AG04450 (cell line): ENCODE data around the gene GPR156. TPM values are rescaled to one million over a fixed set of nuclear protein-coding genes. Genes with fewer than 3 reads are reported as not detected.

Experiments
- CTCF ChIA-PET: fragments of 300-600, 350-600 bp; formaldehyde crosslinking; extraction: SDS; loops from one replicate; lab custom pipeline; 2022; ENCODE audit warnings: antibody characterized with exemption, inconsistent platforms; lab: Charles Lee
- POLR2A ChIA-PET: fragments of 350-600 bp; formaldehyde crosslinking; extraction: SDS; loops from one replicate; lab custom pipeline; 2021; ENCODE audit warnings: antibody characterized with exemption, inconsistent platforms; lab: Yijun Ruan, JAX
- DNase-seq: peaks from one replicate; pipeline ENCODE4 v3.0.0-alpha.2; 2011; ENCODE audit warnings: low read depth, low spot score
- H3K27ac ChIP-seq: one replicate; pipeline ENCODE4 v1.5.1; 2012; ENCODE audit warnings: low read depth, low read length, control low read depth
- H3K27me3 ChIP-seq: one replicate; pipeline ENCODE4 v1.6.0; 2012; ENCODE audit warnings: low read length; ENCODE audit not compliant: control insufficient read depth, insufficient read depth
- H3K4me3 ChIP-seq: 2 replicates; pipeline ENCODE4 v1.5.1; 2011; ENCODE audit warnings: mild to moderate bottlenecking, low read depth, low read length, control low read depth
- H3K9me3 ChIP-seq: 2 replicates; pipeline ENCODE4 v1.5.1; 2012; ENCODE audit warnings: low read length; ENCODE audit not compliant: control insufficient read depth, insufficient read depth
- polyA plus RNA-seq: library from polyadenylated mRNA; depleted of rRNA; stranded (reverse); fragments of >200 nt; gene quantifications from 2 replicates; pipeline ENCODE4 v1.2.3, GENCODE V29; 2011
- TF ChIP-seq, protein P1 (sequence below): IDR thresholded peaks from 2 replicates; pipeline ENCODE4 v1.5.1; 2011; ENCODE audit warnings: low read depth, low read length, control low read depth, inconsistent platforms

Gene GPR156
- polyA plus RNA-seq, 1 experiment = 0.22 TPM

DNA sequence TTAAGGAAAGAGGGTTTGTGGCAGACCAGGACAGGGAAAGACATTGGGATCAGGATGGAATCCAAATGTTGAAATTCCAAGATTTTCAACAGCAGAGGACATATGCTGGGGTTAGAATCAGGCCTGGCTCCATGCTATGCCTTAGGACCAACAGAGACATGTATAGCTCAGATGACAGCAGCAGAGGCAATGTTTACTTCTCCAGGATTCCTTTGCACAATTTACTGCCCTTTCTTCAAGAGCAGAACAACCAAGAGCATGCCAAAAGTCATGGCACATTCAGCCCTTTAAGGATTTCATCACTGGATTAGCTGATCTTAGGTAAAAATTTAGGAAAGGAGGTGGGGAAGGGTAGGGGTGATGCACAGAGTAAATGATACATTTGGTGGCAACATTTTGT is 121.2 kb downstream of the GPR156 start:
- H3K27ac ChIP-seq = no peak overlapping the region
- ChIA-PET POLR2A (interaction anchor here (0.7 kb wide), 1 partner anchor 68 kb away, joined by 3 read pairs; no protein-coding TSS in a partner anchor), CTCF (interaction anchor here (0.6 kb wide), 1 partner anchor 9 kb away, joined by 5 read pairs; no protein-coding TSS in a partner anchor)
- TF ChIP-seq, protein P1, sequence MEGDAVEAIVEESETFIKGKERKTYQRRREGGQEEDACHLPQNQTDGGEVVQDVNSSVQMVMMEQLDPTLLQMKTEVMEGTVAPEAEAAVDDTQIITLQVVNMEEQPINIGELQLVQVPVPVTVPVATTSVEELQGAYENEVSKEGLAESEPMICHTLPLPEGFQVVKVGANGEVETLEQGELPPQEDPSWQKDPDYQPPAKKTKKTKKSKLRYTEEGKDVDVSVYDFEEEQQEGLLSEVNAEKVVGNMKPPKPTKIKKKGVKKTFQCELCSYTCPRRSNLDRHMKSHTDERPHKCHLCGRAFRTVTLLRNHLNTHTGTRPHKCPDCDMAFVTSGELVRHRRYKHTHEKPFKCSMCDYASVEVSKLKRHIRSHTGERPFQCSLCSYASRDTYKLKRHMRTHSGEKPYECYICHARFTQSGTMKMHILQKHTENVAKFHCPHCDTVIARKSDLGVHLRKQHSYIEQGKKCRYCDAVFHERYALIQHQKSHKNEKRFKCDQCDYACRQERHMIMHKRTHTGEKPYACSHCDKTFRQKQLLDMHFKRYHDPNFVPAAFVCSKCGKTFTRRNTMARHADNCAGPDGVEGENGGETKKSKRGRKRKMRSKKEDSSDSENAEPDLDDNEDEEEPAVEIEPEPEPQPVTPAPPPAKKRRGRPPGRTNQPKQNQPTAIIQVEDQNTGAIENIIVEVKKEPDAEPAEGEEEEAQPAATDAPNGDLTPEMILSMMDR = no peak
- H3K4me3 ChIP-seq = no peak overlapping the region
- DNase-seq = no peak
- H3K27me3 ChIP-seq = no peaks in the 10 kb centered on the region
- H3K9me3 ChIP-seq = no peaks in the 10 kb centered on the region; the same call in 1 of the 2 replicates

DNA sequence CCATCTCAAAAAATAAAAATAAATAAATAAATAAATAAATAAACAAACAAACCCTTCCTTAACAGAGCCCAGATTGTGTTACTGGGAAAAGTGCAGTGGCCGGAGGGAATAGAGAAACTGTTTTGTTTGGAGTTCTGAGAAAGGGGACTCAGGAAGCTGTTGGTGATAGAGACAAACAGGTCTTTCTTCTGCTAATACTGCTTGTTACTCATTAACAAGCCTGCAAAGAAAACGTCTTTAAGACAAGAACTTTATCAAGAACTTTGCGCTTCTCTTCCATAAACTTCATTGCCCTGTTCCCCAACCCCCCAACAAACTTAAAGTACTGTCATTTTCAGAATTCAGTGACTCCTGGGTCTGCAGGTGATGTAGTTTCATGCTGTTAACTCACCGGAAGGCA is 122.0 kb downstream of the GPR156 start:
- POLR2A ChIA-PET = no interaction called here
- CTCF ChIA-PET = no interaction called here
- Histone ChIP-seq H3K27me3 (no peaks in the 10 kb centered on the region), H3K4me3 (no peak overlapping the region), H3K9me3 (no peaks in the 10 kb centered on the region; the same call in 1 of the 2 replicates), H3K27ac (no peak overlapping the region)
- no peak for DNase-seq
- TF ChIP-seq, protein P1 = no peak

DNA sequence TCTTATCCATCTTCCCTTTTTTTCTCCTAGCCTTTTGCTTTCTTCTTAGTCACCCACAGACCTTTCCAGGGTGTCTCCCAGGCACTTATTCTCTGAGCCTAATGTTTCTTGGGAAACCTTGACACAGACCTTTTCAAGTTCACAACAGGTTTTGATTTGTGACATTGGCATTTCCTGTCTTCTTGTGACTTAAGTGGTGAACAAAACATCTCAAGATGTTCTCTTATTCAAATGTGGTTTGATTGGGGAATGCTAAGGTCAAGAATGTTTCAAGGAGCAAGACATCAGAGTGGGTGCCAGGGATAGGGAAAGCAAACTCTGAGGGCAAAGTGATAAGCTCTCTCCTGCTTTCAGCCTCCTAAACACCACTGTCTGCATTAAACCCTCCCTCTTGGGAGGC is 122.6 kb downstream of the GPR156 start:
- Histone ChIP-seq H3K4me3 (no peak overlapping the region), H3K27ac (no peak overlapping the region), H3K9me3 (no peaks in the 10 kb centered on the region), H3K27me3 (no peaks in the 10 kb centered on the region)
- ChIA-PET CTCF (no interaction called here), POLR2A (interaction anchor here (0.9 kb wide), 1 partner anchor 11 kb away, joined by 3 read pairs; no protein-coding TSS in a partner anchor)
- TF ChIP-seq, protein P1 = no peak
- no peak for DNase-seq

DNA sequence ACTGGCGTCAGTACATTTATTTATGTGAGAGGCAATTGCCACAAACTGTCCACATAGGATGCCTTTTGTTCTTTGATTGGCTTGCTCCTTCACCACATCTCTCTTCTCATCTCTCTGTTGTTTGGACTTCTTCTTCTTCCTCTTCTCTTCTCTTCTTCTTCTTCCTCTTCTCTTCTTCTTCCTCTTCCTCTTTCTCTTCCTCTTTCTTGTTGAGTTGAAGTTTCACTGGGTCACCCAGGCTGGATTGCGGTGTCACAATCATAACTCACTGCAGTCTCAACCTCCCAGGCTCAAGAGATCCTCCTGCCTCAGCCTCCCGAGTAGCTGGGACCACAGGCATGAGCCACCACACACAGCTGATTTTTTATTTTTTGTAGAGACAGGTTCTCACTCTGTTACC is 123.1 kb downstream of the GPR156 start:
- no peak overlapping the region for H3K4me3 ChIP-seq
- ChIA-PET CTCF (no interaction called here), POLR2A (interaction anchor here (0.9 kb wide), 1 partner anchor 11 kb away, joined by 3 read pairs; no protein-coding TSS in a partner anchor)
- H3K27me3 ChIP-seq = no peaks in the 10 kb centered on the region
- DNase-seq = no peak
- no peaks in the 10 kb centered on the region for H3K9me3 ChIP-seq
- no peak overlapping the region for H3K27ac ChIP-seq
- TF ChIP-seq, protein P1 = no peak

DNA sequence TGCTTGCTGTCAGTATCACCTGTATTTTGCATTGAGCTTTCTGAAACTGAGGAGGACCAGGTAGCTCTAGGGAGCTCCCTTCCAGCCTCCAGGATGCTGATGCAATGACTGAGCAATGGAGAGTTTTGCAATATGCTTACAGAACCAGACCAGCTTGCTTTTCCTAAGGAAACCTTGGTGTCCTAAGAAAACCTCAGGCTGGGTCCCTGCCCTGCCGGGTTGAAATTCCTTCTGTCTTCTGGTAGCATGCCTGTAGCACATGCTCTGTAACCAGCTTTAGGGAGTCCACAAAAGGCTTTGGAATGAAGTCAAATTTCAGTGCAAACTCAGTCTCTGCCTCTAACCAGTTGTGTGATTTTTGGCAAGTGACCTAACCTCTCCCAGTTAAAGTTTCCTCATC is 125.0 kb downstream of the GPR156 start:
- H3K9me3 ChIP-seq = peaks cover 9% of the 10 kb centered on the region
- POLR2A ChIA-PET = interaction anchor here (1.2 to 1.8 kb wide), 4 partner anchors 10 to 67 kb away, joined by 3 to 25 read pairs (median 6); partner anchors contain the start of gene GSK3B
- peak overlapping the region; percentile 88 for H3K27ac ChIP-seq
- no peaks in the 10 kb centered on the region for H3K27me3 ChIP-seq
- CTCF ChIA-PET = interaction anchor here (1.1 to 1.4 kb wide), 2 partner anchors 11 to 85 kb away, joined by 3 read pairs; no protein-coding TSS in a partner anchor
- H3K4me3 ChIP-seq = no peak overlapping the region
- DNase-seq = peak; percentile 94
- TF ChIP-seq, protein P1 = no peak
